ENCODE measurements around the gene ZCCHC7. TPM values are rescaled to one million over a fixed set of nuclear protein-coding genes. Genes with fewer than 3 reads are reported as not detected.

ZCCHC7 gene
- total and polyA plus RNA-seq, 9 of the 15 experiments (the other 6 are each of a cell fraction or from before 2014, with no cell fraction given) = 34.1 to 68.9 (median 48.8) TPM

DNA sequence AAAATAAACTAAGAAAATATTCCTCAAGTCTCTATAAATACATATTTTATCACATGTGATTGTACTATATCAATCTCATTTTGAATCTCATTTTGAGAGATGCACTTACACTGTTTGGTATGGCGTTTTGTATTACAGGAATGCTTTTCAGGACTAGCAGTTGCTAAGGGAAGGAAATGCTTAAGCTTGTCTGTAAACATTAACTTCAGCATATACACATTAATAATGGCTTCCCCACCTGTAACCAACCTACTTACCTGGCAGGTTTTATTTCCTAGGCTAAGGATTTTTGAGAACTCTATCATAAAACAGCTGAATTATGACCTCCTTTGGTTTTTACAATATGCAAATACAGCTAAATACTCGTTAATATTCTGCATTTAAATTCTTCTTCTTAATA, 161.2 kb downstream of the ZCCHC7 start (continued):
- TF ChIP-seq ZNF217 (CRISPR knock-in tag; IDR thresholded peaks at IDR 0.05) (no peak), ZBTB7A (IDR thresholded peaks at IDR 0.05; ENCODE audit: borderline replicate concordance, control insufficient read depth, low read depth, low read length) (no peak), ZNF717 (CRISPR knock-in tag; IDR thresholded peaks at IDR 0.05) (no peak), CHD4 (IDR thresholded peaks at IDR 0.05; ENCODE audit: insufficient read depth, insufficient replicate concordance, low read depth, low read length, poor library complexity, severe bottlenecking) (no peak), GTF2E2 (tag; IDR thresholded peaks at IDR 0.05) (no peak)
- TF ChIP-seq, protein P1, sequence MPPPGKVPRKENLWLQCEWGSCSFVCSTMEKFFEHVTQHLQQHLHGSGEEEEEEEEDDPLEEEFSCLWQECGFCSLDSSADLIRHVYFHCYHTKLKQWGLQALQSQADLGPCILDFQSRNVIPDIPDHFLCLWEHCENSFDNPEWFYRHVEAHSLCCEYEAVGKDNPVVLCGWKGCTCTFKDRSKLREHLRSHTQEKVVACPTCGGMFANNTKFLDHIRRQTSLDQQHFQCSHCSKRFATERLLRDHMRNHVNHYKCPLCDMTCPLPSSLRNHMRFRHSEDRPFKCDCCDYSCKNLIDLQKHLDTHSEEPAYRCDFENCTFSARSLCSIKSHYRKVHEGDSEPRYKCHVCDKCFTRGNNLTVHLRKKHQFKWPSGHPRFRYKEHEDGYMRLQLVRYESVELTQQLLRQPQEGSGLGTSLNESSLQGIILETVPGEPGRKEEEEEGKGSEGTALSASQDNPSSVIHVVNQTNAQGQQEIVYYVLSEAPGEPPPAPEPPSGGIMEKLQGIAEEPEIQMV (tag; conservative IDR thresholded peaks at IDR 0.05; ENCODE audit: low read depth) = no peak

GRCh38 chr9:37283730-37284325, 163.5 kb downstream of the ZCCHC7 start:
- 0 out of 2 replicates have a peak overlapping the region, but pooled peaks have one; percentile 40 for H2AFZ ChIP-seq (ENCODE audit: low read depth, low read length)
- BruUV-seq (replicated peaks) = no TSS peak
- H3K4me3 ChIP-seq = no peak overlapping the region
- TF ChIP-seq, protein P2, sequence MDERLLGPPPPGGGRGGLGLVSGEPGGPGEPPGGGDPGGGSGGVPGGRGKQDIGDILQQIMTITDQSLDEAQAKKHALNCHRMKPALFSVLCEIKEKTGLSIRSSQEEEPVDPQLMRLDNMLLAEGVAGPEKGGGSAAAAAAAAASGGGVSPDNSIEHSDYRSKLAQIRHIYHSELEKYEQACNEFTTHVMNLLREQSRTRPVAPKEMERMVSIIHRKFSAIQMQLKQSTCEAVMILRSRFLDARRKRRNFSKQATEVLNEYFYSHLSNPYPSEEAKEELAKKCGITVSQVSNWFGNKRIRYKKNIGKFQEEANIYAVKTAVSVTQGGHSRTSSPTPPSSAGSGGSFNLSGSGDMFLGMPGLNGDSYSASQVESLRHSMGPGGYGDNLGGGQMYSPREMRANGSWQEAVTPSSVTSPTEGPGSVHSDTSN (CRISPR knock-in tag; IDR thresholded peaks at IDR 0.05; ENCODE audit: low read depth) = no peak
- TF ChIP-seq, protein P2 (tag; conservative IDR thresholded peaks at IDR 0.05; ENCODE audit: low read depth) = 0 out of 2 replicates have a peak, but pooled peaks have one; percentile 15
- TF ChIP-seq ATF1 (CRISPR knock-in tag; IDR thresholded peaks at IDR 0.05) = no peak
- no peak for TF ChIP-seq ATF1 (tag; IDR thresholded peaks at IDR 0.05)
- peak; percentile 57 for TF ChIP-seq ZNF316 (IDR thresholded peaks at IDR 0.05)
- no peak for TF ChIP-seq CC2D1A (IDR thresholded peaks at IDR 0.05)
- TF ChIP-seq CTCFL (IDR thresholded peaks at IDR 0.05; ENCODE audit: borderline replicate concordance, insufficient read depth, low read depth, low read length, poor library complexity, severe bottlenecking) = no peak
- TF ChIP-seq DIDO1 (tag; IDR thresholded peaks at IDR 0.05; ENCODE audit: low read depth) = no peak
- no peak for TF ChIP-seq TAF15 (IDR thresholded peaks at IDR 0.05; ENCODE audit: low read depth, low read length)

More at GRCh38 chr9:37283730-37284325, 163.5 kb downstream of the ZCCHC7 start:
- intact Hi-C loops (cut with micrococcal nuclease) (no loop called here), in situ Hi-C loops (cut with MboI) (no loop called here)
- ChIA-PET POLR2A (interaction anchor here (0.6 to 1.4 kb wide), 4 partner anchors 15 to 1672 kb away, joined by 3 to 4 read pairs (median 3); no protein-coding TSS in a partner anchor), CTCF (ENCODE audit: low intra/inter-chr PET ratio) (no interaction called here)
- Histone ChIP-seq H3K9me1 (ENCODE audit: control insufficient read depth, insufficient read depth, low read length) (no peaks in the 10 kb centered on the region), H3K4me1 (replicated peaks in 1 of 2; ENCODE audit: control insufficient read depth in 2 of 2, insufficient read depth in 2 of 2, low read length in 2 of 2) (peaks cover 0 to 7% of the 10 kb centered on the region in 2 experiments; a peak in 1 of 5 replicates), H3K9ac (ENCODE audit: insufficient read depth in 1 of 2, low read depth in 2 of 2, low read length in 2 of 2) (peak overlapping the region in 1 of 2 experiments; percentile 26; a peak in 1 of 4 replicates), H3K27ac (ENCODE audit: extremely low read depth, low read depth, low read length) (peak overlapping the region; percentile 55; the same call in 1 of the 3 replicates), H3K4me2 (ENCODE audit: insufficient read depth, low read length) (no peak overlapping the region), H3K79me2 (ENCODE audit: control insufficient read depth, insufficient read depth, low read length) (peaks cover 51% of the 10 kb centered on the region), H3K9me3 (replicated peaks; ENCODE audit: control insufficient read depth, insufficient read depth, low read depth, low read length) (no peaks in the 10 kb centered on the region), H4K20me1 (replicated peaks; ENCODE audit: control insufficient read depth, insufficient read depth, low read length) (no peaks in the 10 kb centered on the region), H3K36me3 (ENCODE audit: control insufficient read depth, insufficient read depth, low read length) (peaks cover 3% of the 10 kb centered on the region; the same call in 1 of the 3 replicates), H3K27me3 (ENCODE audit: control insufficient read depth in 2 of 2, insufficient read depth in 2 of 2, low read length in 2 of 2) (no peaks in the 10 kb centered on the region)
- WGBS (ENCODE audit: insufficient coverage, low coverage, missing lambda C conversion rate) = 50% methylated on average over 6 of the region's 6 CpGs
- peak; percentile 23 for FAIRE-seq
- no peak for DNase-seq (ENCODE audit: extremely low read depth in 1 of 4, low spot score in 3 of 4)
- peak; percentile 66 for ATAC-seq
